KOPT-K1 (cell line): Measurements from ENCODE around the gene HDAC4.

Experiments used
- H3K27ac ChIP-seq: fragments of 200-600 bp; sonication (generic); 2 replicates; pipeline ENCODE4 v1.5.1; 2016; ENCODE audit warnings: antibody characterized with exemption, mild to moderate bottlenecking, low read depth, low read length; ENCODE audit not compliant: poor library complexity, severe bottlenecking
- H3K36me3 ChIP-seq: fragments of 200-600 bp; sonication (generic); 2 replicates; pipeline ENCODE4 v1.5.1; 2017; ENCODE audit warnings: antibody characterized with exemption, mild to moderate bottlenecking, low read length, moderate library complexity; ENCODE audit not compliant: insufficient read depth
- H3K9me3 ChIP-seq: fragments of 200-600 bp; sonication (generic); 2 replicates; pipeline ENCODE4 v1.5.1; 2017; ENCODE audit warnings: antibody characterized with exemption, low read length, mild to moderate bottlenecking; ENCODE audit not compliant: insufficient read depth, poor library complexity, severe bottlenecking

The HDAC4 gene

DNA sequence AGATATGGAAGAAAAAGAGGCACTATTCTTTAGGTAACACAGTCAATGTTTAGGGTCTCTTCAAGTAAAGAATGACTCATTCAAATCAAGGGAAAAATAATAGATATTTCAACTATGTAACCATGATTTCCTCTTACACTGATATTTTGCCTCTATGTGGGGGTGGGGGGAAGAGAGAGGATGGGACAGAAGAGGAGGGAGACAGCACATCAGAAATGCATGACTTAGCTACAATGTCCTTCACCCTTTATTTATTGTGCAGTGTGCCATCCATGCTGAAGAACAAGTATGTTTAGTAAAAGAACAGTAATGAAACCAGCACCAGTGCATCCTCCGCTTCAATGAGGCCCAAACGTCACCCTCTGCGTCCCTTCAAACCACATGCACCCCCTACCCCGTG, 204.8 kb downstream of the HDAC4 start:
- Histone ChIP-seq H3K9me3 (no peaks in the 10 kb centered on the region), H3K27ac (no peak overlapping the region), H3K36me3 (peaks cover 93% of the 10 kb centered on the region)

DNA sequence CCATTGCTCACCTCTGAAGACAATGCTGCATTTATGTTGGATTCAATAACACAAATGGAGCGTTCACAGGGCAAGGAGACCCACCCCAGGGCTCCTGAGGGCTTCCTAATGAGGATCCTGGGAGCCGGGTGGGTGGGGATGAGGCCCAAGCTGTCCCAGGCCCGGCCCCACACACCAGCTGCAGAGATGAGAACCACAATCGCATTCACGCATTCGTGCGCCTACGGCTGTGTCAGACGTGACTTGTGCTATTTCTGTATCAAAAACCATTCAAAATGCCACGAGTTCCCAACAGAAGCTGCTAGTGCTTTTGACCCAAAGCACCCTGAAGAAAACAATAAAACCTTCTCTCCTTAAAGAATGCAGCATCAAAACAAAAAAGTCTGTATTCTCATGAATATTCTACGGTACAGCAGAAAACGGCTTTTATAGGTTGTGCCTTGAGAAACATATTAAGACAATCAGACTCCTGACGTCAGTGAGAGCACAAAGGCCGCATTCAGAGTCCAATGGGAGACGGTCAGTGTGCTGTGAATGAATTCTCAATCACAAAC, 205.4 kb downstream of the HDAC4 start:
- H3K9me3 ChIP-seq: no peaks in the 10 kb centered on the region
- no peak overlapping the region for H3K27ac ChIP-seq
- peaks cover 96% of the 10 kb centered on the region for H3K36me3 ChIP-seq

DNA sequence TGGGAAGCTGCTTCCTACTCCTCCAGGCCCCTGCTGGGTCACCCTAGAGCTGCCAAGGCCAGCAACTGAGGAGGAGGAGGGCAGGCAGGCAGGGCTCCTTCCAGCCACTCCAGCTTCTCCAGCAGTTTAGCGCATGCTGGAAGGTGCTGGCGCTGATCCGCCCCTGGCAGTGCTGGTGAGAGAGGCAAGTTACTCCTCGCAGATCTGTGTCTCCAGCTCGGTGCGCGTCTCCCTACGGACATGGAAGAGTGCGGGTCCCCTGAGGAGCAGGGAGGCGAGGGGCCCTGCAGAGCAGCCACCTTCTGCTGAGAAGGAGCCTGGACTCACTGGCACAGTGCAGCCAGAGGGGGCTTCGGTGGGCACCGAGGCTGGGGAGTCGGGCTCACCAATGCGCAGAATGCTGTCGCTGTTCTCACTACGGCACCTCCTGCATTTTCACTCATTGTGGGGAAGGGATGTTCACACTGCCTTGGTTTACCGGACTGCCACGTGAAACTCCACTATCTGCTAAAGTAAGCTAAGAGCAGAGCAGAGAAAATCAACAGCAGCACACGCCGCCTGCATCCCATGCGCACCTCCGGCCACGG, 206.0 kb downstream of the HDAC4 start:
- Histone ChIP-seq H3K9me3 (no peaks in the 10 kb centered on the region), H3K36me3 (peaks cover 96% of the 10 kb centered on the region), H3K27ac (no peak overlapping the region)

DNA sequence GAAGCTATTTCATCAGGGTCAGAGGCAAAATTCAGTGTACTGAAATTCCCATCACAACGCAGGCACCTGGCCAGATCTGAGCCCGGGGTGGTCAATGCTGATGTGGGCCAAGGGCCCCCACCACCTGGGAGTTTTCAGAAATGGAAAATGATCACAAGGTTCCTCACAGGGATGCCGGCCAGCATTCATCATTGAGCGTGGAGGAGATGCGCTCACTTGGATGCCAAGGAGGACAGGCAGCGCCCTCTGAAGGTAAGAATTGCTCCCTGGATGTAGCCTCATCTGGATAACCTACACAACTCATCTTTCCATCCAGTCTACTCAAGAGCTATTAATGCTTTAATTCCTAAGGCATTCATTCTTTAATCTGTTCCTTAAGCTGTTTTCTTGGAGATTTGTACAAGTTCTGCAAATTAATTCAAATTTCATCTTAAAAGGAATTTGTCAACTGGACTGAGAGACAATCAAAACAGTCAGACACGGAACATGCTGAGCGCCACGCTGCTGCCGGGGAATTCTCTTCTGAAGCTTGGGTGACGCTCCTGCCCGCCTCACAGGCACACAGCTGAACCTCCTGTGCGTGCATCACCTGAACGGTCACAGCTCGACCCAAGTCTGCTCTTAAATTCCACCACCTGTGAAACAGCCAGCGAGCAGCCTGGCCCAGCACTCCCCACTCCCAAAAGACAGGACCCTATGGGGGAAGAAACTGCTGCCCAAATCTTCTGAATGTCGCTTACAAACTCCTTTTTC, 206.7 kb downstream of the HDAC4 start:
- H3K9me3 ChIP-seq: peaks cover 3% of the 10 kb centered on the region
- H3K27ac ChIP-seq: no peak overlapping the region
- H3K36me3 ChIP-seq: peaks cover 96% of the 10 kb centered on the region

DNA sequence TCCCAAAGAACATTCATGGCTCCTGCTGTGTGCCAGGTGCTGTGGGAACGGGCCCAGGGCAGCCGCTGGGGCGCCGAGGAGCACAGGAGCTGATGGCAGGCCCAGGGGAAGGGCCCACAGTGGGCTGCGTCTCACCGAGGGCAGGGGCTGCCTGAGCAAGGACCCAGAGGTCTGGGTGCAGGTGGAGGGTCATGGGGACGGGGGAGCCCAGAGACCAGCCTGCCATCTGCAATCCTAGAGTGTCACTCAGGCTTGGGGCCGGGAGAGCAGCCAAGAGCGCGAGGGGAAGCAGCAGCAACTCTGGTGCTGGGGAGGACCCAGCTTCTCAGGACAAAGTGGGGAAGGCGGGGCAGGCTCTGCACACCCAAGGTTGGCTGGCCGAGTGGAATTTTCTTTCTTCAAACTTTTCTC, 207.4 kb downstream of the HDAC4 start:
- Histone ChIP-seq H3K27ac (no peak overlapping the region), H3K36me3 (peaks cover 96% of the 10 kb centered on the region), H3K9me3 (peaks cover 3% of the 10 kb centered on the region)

DNA sequence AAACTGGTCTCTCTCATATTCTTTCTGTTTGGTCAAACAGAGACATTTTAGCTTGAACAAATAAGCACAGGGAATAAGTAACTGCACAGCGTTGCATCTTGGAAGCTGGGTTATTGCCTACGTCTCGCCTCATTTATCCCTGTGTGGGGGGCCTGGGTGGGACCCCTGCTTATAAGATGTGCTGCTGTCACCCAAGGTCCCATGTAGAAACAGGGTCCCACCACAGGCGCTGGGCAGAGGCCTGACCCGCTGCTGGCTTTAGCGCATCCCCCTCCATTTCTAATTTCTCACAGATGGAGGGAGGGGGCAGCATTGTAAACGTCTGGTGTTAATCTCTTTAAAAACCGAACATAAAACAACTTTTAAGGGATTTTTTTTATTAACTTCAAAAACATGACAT, 207.8 kb downstream of the HDAC4 start:
- peaks cover 96% of the 10 kb centered on the region for H3K36me3 ChIP-seq
- peaks cover 3% of the 10 kb centered on the region for H3K9me3 ChIP-seq
- H3K27ac ChIP-seq: no peak overlapping the region

DNA sequence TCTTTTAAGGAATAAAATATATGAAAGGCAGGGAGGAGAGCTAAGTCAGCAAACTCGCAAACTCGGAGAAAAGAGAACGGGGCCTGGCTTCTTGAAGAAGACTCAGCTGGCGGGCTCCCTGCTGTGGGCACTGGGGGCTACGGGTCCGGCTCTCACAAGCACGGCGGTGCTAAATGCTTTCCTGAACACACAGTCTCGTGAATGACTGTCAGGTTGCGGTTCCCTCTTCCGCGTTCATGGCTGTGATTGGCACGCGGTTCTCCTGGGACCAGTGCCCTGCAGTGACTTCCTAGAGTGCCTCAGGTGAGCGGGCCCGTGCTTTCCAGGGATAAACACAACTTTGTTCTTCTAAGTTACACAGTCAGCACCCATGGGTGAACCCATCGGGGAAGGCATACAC, 208.4 kb downstream of the HDAC4 start:
- Histone ChIP-seq H3K36me3 (peaks cover 96% of the 10 kb centered on the region), H3K27ac (no peak overlapping the region), H3K9me3 (peaks cover 3% of the 10 kb centered on the region)

DNA sequence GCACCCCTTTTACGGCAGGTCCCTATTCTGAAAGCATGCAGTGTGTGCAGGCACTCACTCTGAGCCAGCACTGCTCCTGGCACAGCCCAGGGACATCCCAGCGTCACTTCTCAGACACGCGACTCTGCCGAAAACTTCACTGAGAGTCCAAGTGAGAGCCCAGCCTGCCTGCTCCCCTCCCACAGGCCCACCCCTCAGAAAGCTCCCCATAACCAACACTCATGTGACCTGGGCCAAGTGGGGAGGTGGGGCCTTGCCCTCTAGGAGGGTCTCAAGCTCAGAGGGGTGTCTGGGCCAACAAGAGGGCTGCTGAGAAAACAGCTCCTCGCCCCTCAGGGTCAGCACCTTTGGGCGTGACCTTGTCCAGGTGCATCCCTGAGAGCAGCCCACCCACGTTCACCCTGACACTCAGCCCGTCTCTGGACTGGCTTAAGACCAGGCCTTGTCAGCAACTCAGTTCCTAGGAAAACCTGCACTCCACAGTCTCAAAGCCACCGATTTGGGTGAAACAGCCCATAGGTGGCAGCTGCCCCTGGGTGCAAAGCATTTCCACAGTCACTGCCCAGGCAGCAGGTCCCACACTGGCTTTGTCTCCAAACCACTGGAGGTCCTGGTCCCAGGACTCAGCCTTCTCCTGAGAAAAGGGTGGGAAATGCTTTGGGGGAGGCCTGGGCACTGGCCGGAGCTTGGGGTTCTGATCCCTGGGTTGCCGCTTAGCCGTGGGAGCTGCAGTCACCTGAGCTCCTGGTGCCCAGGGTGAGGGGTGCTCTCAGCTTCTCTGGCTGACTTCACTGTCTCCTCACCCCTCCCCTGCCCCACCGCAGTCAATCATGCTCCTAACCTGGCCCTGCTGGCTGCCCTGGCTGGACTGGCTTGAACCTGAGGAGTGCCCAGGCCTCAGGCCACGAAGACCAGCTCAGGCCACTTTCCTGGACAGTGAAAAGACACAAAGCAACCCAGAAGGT, 209.6 kb downstream of the HDAC4 start:
- H3K9me3 ChIP-seq: peaks cover 3% of the 10 kb centered on the region
- peaks cover 96% of the 10 kb centered on the region for H3K36me3 ChIP-seq
- no peak overlapping the region for H3K27ac ChIP-seq

DNA sequence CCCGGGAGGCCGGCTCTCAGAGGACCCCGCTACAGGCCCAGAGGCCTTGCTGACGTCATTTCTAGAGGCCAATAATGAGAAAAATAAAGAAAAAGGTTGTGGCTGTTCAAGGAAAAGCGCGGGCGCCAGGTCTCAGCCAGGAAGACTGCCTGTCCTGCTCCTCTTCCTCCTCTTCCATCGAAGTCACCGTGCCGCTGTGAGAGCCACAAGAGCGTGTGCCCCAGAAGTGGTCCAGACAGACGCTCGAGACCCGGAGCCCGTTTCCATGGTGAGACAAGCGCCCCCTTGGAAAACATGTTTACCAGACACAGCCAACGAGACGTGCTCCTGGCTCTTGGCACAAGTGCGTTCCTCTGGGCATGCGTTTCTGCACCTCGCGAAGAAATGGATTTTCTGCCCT, 210.5 kb downstream of the HDAC4 start:
- no peak overlapping the region for H3K27ac ChIP-seq
- H3K36me3 ChIP-seq: peaks cover 96% of the 10 kb centered on the region
- peaks cover 3% of the 10 kb centered on the region for H3K9me3 ChIP-seq

DNA sequence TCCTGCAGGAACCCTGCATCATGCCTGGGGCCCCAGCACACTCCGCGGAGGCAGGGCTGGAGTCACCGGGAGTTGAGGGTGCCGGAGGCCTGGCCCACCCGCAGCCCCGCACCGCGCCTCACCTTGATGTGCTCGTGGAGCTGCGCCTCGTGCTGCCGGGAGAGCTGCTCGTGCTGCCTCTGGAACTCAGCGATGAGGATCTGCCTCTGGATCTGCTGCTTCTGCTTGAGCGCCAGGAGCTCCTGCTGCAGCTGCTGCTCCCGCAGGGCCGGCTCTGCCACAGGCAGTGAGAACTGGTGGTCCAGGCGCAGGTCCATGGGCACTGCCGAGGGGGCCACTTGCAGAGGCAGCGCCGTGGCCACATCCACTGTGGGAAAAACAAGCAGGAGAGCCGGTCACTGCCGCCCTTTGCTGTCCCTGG, 211.1 kb downstream of the HDAC4 start:
- Histone ChIP-seq H3K9me3 (peaks cover 3% of the 10 kb centered on the region), H3K27ac (no peak overlapping the region), H3K36me3 (peaks cover 96% of the 10 kb centered on the region)

DNA sequence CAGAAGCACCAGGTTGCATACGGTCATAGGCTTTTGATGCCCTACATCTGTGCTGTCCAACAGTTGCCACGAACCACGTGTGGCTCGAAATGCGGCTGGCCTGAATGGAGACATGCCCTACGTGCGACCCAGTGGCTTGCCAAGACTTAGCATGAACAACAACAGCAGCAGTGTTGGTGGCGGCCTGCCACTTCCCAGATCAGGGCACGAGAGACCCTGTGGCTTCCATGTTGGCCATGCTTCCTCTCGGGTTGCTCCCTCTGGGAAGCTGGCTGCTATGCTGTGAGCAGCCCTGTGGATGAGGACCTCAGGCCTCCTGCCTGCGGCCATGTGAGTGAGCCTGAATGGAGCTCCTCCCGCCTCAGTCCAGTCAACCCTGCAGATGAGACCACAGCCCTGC, 212.3 kb downstream of the HDAC4 start:
- Histone ChIP-seq H3K9me3 (peaks cover 3% of the 10 kb centered on the region), H3K27ac (no peak overlapping the region), H3K36me3 (peaks cover 96% of the 10 kb centered on the region)

DNA sequence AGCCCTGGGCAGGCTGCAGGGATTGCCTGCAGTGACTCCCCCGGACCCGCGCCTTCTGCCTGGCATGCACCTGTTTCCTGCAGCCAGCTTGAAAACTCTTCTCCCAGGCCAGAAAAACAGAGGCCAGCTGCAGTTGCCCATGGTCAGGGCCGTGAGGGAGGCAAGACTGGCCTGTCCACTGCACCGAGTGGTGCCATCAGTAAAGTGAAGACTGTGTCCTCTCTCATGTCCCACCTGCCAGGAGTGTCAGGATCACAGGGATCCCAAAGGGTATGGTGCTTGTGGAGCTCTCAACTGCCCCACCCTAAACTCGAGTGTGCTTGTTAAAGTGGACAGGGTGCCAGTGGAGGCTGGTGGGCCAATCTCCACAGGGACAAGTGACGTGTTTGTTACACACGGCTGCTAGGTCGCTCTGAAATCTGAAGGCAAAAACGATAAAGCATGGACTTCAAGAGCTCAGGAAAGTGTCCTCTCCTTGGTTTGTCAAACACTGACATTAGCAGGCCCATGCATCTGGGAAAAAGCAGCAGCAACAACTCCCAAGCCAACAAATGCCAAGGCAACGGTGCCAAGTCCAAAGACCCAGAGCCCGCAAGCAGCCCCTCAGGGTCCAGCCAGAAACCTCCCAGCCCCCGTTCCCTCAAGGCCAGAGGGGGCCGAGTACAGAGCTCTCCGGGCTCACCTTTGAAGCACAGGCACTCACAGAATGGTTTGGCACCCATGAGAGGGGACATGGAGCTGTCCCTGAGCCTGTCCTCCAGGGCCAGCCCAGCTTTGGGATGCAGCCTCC, 213.2 kb downstream of the HDAC4 start:
- Histone ChIP-seq H3K36me3 (peaks cover 98% of the 10 kb centered on the region), H3K27ac (no peak overlapping the region), H3K9me3 (peaks cover 3% of the 10 kb centered on the region)

DNA sequence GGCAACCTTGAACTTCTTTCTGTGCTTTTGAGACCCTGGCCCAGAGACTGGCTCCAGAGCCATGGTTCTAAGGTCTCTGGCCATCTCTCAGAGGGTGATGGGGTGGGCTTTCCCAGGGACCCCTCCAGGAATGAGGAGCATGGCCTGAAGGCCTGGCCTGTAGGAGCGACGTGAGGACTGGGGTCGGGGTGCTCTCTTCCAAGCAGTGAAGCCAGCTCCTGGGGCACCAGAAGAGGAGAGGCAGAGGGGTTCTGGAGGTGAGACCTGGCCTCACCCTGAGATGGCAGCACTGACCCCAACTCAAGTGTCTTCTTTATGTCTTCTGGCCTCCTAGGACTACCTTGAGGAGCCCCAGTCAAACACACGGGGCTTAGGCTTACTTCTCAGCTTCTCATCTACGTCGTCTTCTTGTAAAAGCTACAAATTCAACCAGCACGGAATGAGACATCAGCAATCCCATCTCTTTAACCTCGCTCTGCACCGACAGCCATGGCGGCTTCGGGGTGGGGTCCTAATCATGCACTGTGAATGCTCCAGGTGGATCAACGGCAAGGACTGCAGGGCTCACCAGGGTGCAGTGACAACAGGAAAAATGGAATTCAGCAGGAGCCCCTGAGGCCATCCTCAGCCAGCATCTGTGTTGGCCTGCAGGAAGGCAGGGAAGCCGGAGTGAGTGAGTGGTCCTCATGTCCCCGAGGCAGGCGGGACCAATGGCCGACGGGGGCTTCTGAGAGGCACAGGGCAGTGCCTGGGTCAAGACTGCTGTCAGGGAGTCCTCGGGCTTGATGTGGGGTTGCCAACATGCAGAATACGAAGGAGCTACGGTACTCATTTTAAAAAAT, 214.1 kb downstream of the HDAC4 start:
- H3K27ac ChIP-seq: no peak overlapping the region
- H3K9me3 ChIP-seq: peaks cover 3% of the 10 kb centered on the region
- H3K36me3 ChIP-seq: peaks cover 100% of the 10 kb centered on the region
